Adipocyte (in vitro differentiated cells): ENCODE results near the gene SOX5.

Source experiments
- DNase-seq: peaks from one replicate; pipeline ENCODE4 v3.0.0-alpha.2; 2015; ENCODE audit warnings: low read depth
- H3K27me3 ChIP-seq: replicated peaks from 2 replicates; pipeline ENCODE4 v1.7.0; 2013; ENCODE audit warnings: mild to moderate bottlenecking, low read length, moderate library complexity; ENCODE audit not compliant: control insufficient read depth, insufficient read depth
- H3K36me3 ChIP-seq: 2 replicates; pipeline ENCODE4 v1.7.0; 2013; ENCODE audit warnings: low read length, mild to moderate bottlenecking, moderate library complexity; ENCODE audit not compliant: control insufficient read depth, insufficient read depth, severe bottlenecking
- H3K4me1 ChIP-seq: 2 replicates; pipeline ENCODE4 v1.7.0; 2013; ENCODE audit warnings: mild to moderate bottlenecking, low read length, moderate library complexity; ENCODE audit not compliant: control insufficient read depth, insufficient read depth
- H3K4me3 ChIP-seq: 2 replicates; pipeline ENCODE4 v1.7.0; 2013; ENCODE audit warnings: mild to moderate bottlenecking, low read length, moderate library complexity
- H3K9ac ChIP-seq: 2 replicates; pipeline ENCODE4 v1.7.0; 2013; ENCODE audit warnings: mild to moderate bottlenecking, low read length, moderate library complexity
- H3K9me3 ChIP-seq: 2 replicates; pipeline ENCODE4 v1.7.0; 2013; ENCODE audit warnings: mild to moderate bottlenecking, low read length, moderate library complexity; ENCODE audit not compliant: control insufficient read depth

SOX5 gene

GRCh38 chr12:23803540-23803939 is 145.9 kb downstream of the SOX5 start:
- Histone ChIP-seq H3K9me3 (no peaks in the 10 kb centered on the region), H3K4me1 (no peaks in the 10 kb centered on the region), H3K9ac (no peak overlapping the region), H3K4me3 (no peak overlapping the region), H3K36me3 (no peaks in the 10 kb centered on the region), H3K27me3 (no peaks in the 10 kb centered on the region)
- no peak for DNase-seq

GRCh38 chr12:23795494-23795893 is 154.0 kb downstream of the SOX5 start:
- no peak for DNase-seq

GRCh38 chr12:23781118-23781517 is 168.4 kb downstream of the SOX5 start:
- H3K4me1 ChIP-seq: peaks cover 12% of the 10 kb centered on the region
- no peak for DNase-seq
- no peaks in the 10 kb centered on the region for H3K36me3 ChIP-seq
- no peak overlapping the region for H3K9ac ChIP-seq
- no peaks in the 10 kb centered on the region for H3K9me3 ChIP-seq
- H3K4me3 ChIP-seq: no peak overlapping the region
- no peaks in the 10 kb centered on the region for H3K27me3 ChIP-seq

More at GRCh38 chr12:23795494-23795893, 154.0 kb downstream of the SOX5 start:
- no peak overlapping the region for H3K9ac ChIP-seq
- H3K4me3 ChIP-seq: no peak overlapping the region
- peaks cover 9% of the 10 kb centered on the region for H3K4me1 ChIP-seq
- H3K36me3 ChIP-seq: no peaks in the 10 kb centered on the region
- H3K27me3 ChIP-seq: no peaks in the 10 kb centered on the region
- H3K9me3 ChIP-seq: no peaks in the 10 kb centered on the region

GRCh38 chr12:23775208-23775607 is 174.3 kb downstream of the SOX5 start:
- Histone ChIP-seq H3K9ac (no peak overlapping the region), H3K36me3 (no peaks in the 10 kb centered on the region), H3K4me3 (no peak overlapping the region), H3K27me3 (no peaks in the 10 kb centered on the region), H3K4me1 (peaks cover 23% of the 10 kb centered on the region), H3K9me3 (no peaks in the 10 kb centered on the region)
- DNase-seq: no peak

GRCh38 chr12:23771240-23771949 is 178.1 kb downstream of the SOX5 start:
- Histone ChIP-seq H3K4me1 (peaks cover 11% of the 10 kb centered on the region), H3K9ac (no peak overlapping the region), H3K36me3 (no peaks in the 10 kb centered on the region), H3K4me3 (no peak overlapping the region), H3K27me3 (no peaks in the 10 kb centered on the region), H3K9me3 (no peaks in the 10 kb centered on the region)
- no peak for DNase-seq

GRCh38 chr12:23770202-23770938 is 179.1 kb downstream of the SOX5 start:
- DNase-seq: no peak
- Histone ChIP-seq H3K36me3 (no peaks in the 10 kb centered on the region), H3K9me3 (no peaks in the 10 kb centered on the region), H3K4me1 (peaks cover 11% of the 10 kb centered on the region), H3K27me3 (no peaks in the 10 kb centered on the region), H3K4me3 (no peak overlapping the region), H3K9ac (no peak overlapping the region)

GRCh38 chr12:23767834-23768233 is 181.6 kb downstream of the SOX5 start:
- H3K27me3 ChIP-seq: no peaks in the 10 kb centered on the region
- H3K9me3 ChIP-seq: no peaks in the 10 kb centered on the region
- H3K36me3 ChIP-seq: no peaks in the 10 kb centered on the region
- no peak for DNase-seq
- H3K4me3 ChIP-seq: no peak overlapping the region
- H3K4me1 ChIP-seq: peaks cover 11% of the 10 kb centered on the region
- H3K9ac ChIP-seq: no peak overlapping the region

- Histone ChIP-seq H3K27me3 (no peaks in the 10 kb centered on the region), H3K4me3 (no peak overlapping the region), H3K9me3 (no peaks in the 10 kb centered on the region), H3K9ac (no peak overlapping the region), H3K4me1 (peaks cover 7% of the 10 kb centered on the region), H3K36me3 (no peaks in the 10 kb centered on the region)
- DNase-seq: no peak
Observed at GRCh38 chr12:23763724-23764123, 185.7 kb downstream of the SOX5 start.

- H3K4me1 ChIP-seq: peaks cover 7% of the 10 kb centered on the region
- H3K9me3 ChIP-seq: no peaks in the 10 kb centered on the region
- no peak overlapping the region for H3K9ac ChIP-seq
- no peaks in the 10 kb centered on the region for H3K36me3 ChIP-seq
- no peak for DNase-seq
- H3K27me3 ChIP-seq: no peaks in the 10 kb centered on the region
- H3K4me3 ChIP-seq: no peak overlapping the region
Observed at GRCh38 chr12:23760495-23760894, 189.0 kb downstream of the SOX5 start.

GRCh38 chr12:23758608-23759007 is 190.9 kb downstream of the SOX5 start:
- no peak for DNase-seq
- H3K9ac ChIP-seq: no peak overlapping the region
- H3K27me3 ChIP-seq: no peaks in the 10 kb centered on the region
- no peaks in the 10 kb centered on the region for H3K9me3 ChIP-seq
- H3K4me1 ChIP-seq: peaks cover 7% of the 10 kb centered on the region
- no peaks in the 10 kb centered on the region for H3K36me3 ChIP-seq
- H3K4me3 ChIP-seq: no peak overlapping the region

GRCh38 chr12:23757541-23757962 is 191.9 kb downstream of the SOX5 start:
- Histone ChIP-seq H3K4me3 (no peak overlapping the region), H3K36me3 (no peaks in the 10 kb centered on the region), H3K9ac (no peak overlapping the region), H3K27me3 (no peaks in the 10 kb centered on the region), H3K4me1 (peaks cover 7% of the 10 kb centered on the region), H3K9me3 (no peaks in the 10 kb centered on the region)
- no peak for DNase-seq
